Thoracic aorta (tissue), 2 donors: Measurements from ENCODE around the gene PLA1A. TPM values are rescaled to one million over a fixed set of nuclear protein-coding genes. Genes with fewer than 3 reads are reported as not detected.

Source experiments
- ATAC-seq: fragments of 150-250 bp; one replicate; pipeline ENCODE4 v1.8.0; 2017; ENCODE audit warnings: low read depth; ENCODE audit not compliant: insufficient number of reproducible peaks, low FRiP score
- DNase-seq: peaks from one replicate; pipeline ENCODE4 v3.0.0-alpha.2; 2020; ENCODE audit warnings: low spot score
- H3K27ac ChIP-seq, 2 donors: fragments of 200-600 bp; sonication (generic); 1 replicate in 1 of 2; 2 replicates in 1 of 2; pipeline ENCODE4 v1.5.1; 2016; ENCODE audit warnings: mild to moderate bottlenecking in 2 of 2, moderate library complexity in 2 of 2
- H3K27me3 ChIP-seq: fragments of 200-600 bp; sonication (generic); replicated peaks from 2 replicates; pipeline ENCODE4 v1.6.0; 2016; ENCODE audit warnings: mild to moderate bottlenecking; ENCODE audit not compliant: insufficient read depth
- H3K36me3 ChIP-seq: fragments of 200-600 bp; sonication (generic); one replicate; pipeline ENCODE4 v1.5.1; 2016
- H3K4me1 ChIP-seq, 2 donors: fragments of 200-600 bp; sonication (generic); 1 replicate in 1 of 2; 2 replicates in 1 of 2; pipeline versions ENCODE4 v1.5.1 to v1.6.0; 2016; ENCODE audit warnings: low read depth in 2 of 2, mild to moderate bottlenecking in 1 of 2; ENCODE audit not compliant: control insufficient read depth in 1 of 2
- H3K4me3 ChIP-seq: fragments of 200-600 bp; sonication (generic); 2 replicates; pipeline ENCODE4 v1.5.1; 2016; ENCODE audit warnings: mild to moderate bottlenecking
- H3K9me3 ChIP-seq: fragments of 200-600 bp; sonication (generic); 2 replicates; pipeline ENCODE4 v1.5.1; 2016
- total RNA-seq, 2 donors: library from RNA; depleted of rRNA; stranded (reverse); fragments of >200 nt; gene quantifications; one replicate each; pipeline versions ENCODE4 v1.1.0 to v1.2.3, GENCODE V29; 2016
- TF ChIP-seq, protein P1 (sequence below): fragments of 200-600 bp; sonication (generic); IDR thresholded peaks from one replicate; pipeline ENCODE4 v1.5.1; 2019; ENCODE audit warnings: antibody characterized with exemption

Gene PLA1A
- total RNA-seq, 2 donors from 2014 or later, result 4.9 to 20.8 TPM

DNA sequence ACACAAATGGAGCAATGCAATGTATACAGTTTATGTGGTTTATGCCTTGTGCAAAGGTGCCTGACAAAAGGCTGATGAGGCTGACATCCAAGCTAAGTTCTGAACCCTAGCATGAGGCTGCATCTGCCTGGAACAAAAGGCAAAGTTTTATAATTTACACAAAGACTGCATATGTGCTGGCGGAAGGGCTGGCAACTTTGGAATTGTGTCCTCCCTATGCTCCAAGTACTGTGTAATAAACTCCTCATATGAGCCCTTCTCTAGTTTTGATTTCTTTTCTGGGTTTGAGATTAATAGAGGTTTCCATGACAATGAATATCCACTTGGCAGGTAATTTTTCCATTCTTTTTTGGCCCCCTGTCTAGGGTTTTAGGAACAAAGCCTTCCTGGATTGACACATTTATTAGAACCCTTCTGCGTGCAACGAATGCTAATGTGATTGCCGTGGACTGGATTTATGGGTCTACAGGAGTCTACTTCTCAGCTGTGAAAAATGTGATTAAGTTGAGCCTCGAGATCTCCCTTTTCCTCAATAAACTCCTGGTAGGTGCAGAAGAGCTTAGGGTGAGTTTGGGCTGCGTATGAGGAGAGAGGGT is 10.8 kb downstream of the PLA1A start:
- Histone ChIP-seq H3K4me3 (no peak overlapping the region), H3K36me3 (no peaks in the 10 kb centered on the region), H3K9me3 (no peaks in the 10 kb centered on the region), H3K4me1 (no peaks in the 10 kb centered on the region), H3K27me3 (no peaks in the 10 kb centered on the region), H3K27ac (no peak overlapping the region)
- TF ChIP-seq, protein P1, sequence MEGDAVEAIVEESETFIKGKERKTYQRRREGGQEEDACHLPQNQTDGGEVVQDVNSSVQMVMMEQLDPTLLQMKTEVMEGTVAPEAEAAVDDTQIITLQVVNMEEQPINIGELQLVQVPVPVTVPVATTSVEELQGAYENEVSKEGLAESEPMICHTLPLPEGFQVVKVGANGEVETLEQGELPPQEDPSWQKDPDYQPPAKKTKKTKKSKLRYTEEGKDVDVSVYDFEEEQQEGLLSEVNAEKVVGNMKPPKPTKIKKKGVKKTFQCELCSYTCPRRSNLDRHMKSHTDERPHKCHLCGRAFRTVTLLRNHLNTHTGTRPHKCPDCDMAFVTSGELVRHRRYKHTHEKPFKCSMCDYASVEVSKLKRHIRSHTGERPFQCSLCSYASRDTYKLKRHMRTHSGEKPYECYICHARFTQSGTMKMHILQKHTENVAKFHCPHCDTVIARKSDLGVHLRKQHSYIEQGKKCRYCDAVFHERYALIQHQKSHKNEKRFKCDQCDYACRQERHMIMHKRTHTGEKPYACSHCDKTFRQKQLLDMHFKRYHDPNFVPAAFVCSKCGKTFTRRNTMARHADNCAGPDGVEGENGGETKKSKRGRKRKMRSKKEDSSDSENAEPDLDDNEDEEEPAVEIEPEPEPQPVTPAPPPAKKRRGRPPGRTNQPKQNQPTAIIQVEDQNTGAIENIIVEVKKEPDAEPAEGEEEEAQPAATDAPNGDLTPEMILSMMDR, result no peak
- no peak for ATAC-seq
- no peak for DNase-seq

DNA sequence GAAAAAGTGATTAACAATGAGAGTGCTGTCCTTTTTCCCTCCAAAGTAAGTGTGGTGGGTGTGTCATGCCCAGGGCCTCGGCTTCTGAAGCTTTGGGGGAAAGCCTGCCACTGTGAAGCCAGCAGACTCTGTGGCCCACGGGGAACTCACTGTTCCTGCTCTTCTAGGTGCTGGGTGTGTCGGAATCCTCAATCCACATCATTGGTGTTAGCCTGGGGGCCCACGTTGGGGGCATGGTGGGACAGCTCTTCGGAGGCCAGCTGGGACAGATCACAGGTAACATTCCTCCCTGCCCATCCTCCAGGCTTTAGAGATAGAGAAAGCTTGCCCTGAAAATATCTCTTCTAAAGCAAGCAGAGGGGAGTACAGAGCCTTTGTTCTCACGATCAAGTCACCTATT is 11.6 kb downstream of the PLA1A start:
- Histone ChIP-seq H3K4me1 (no peaks in the 10 kb centered on the region), H3K27ac (no peak overlapping the region), H3K36me3 (no peaks in the 10 kb centered on the region), H3K4me3 (no peak overlapping the region), H3K27me3 (no peaks in the 10 kb centered on the region), H3K9me3 (no peaks in the 10 kb centered on the region)
- ATAC-seq, result no peak
- no peak for DNase-seq
- TF ChIP-seq, protein P1, result no peak

DNA sequence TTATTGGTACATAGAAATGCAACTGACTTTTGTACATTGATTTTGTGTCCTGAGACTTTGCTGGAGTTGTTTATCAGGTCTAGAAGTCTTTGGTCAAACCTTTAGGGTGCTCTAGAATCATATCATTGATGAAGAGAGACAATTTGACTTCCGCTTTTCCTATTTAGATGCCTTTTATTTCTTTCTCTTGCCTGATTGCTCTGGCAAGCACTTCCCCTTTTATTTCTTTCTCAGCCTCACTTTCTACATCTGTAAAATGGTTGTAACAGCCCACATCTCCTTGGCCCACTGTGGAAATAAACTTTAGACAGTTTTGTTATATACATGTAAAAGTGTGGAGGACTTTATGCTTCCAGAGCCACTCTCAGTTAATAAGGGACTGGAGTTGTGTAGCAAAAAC is 14.0 kb downstream of the PLA1A start:
- TF ChIP-seq, protein P1, result no peak

DNA sequence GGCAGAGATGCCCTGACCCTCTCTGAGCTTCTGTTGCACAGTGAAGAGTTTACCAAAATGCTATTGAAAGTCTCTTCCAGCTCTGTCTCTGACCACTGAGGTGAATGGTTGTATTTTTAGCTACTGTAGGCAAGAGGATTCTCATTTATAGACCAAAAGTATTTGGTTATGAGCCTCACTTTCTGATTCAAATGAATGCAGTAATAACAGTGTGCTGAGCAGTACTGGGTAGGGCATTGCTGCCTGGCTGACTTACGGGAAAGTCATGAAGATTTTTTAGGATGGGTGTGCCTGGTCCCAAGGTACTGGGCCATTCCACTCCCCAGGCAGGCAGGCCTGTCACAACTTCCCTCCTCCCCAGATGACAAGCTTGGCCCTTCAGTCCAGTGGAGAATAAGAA is 15.5 kb downstream of the PLA1A start:
- Histone ChIP-seq H3K36me3 (no peaks in the 10 kb centered on the region), H3K4me1 (no peaks in the 10 kb centered on the region), H3K27me3 (no peaks in the 10 kb centered on the region), H3K4me3 (no peak overlapping the region), H3K27ac (no peak overlapping the region), H3K9me3 (no peaks in the 10 kb centered on the region)
- TF ChIP-seq, protein P1, result no peak
- ATAC-seq (no peak), DNase-seq (no peak)

More for the DNA sequence above, 14.0 kb downstream of the PLA1A start:
- Histone ChIP-seq H3K36me3 (no peaks in the 10 kb centered on the region), H3K27ac (no peak overlapping the region), H3K4me1 (no peaks in the 10 kb centered on the region), H3K27me3 (no peaks in the 10 kb centered on the region), H3K4me3 (no peak overlapping the region), H3K9me3 (no peaks in the 10 kb centered on the region)
- DNase-seq, result no peak
- ATAC-seq, result no peak

DNA sequence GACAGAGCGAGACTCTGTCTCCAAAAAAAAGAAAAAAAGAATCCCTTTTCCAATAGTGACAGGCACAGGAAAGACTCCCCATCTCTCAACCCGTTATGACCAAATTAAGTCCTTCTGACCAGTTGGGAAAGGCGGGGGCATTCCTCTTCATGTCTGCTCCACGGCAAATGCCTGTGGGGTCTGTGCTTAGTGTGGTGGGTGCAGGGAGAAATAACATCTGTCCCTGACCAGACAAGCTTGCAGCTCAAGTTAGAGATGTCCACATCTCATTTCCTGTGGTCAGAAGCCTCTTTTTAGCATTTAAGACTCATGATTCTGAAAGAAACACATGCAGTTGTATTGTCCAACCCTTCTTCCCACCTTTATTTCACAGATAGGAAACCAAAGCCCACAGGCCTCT is 16.2 kb downstream of the PLA1A start:
- Histone ChIP-seq H3K27me3 (no peaks in the 10 kb centered on the region), H3K4me3 (no peak overlapping the region), H3K27ac (no peak overlapping the region), H3K36me3 (no peaks in the 10 kb centered on the region), H3K9me3 (no peaks in the 10 kb centered on the region), H3K4me1 (no peaks in the 10 kb centered on the region)
- DNase-seq (no peak), ATAC-seq (no peak)
- TF ChIP-seq, protein P1, result no peak
